GM21786 (cell line): Measurements from ENCODE around the gene CHAMP1.
"Not testable (repeated sequence)": the region's sequence is repeated elsewhere in the genome, so short reads cannot be mapped to it uniquely, and the experiment has no call there.

Source experiments
- ATAC-seq: cut with Tn5 transposase; IDR thresholded peaks from one replicate; pipeline ENCODE4 v1.9.1; 2021; ENCODE audit not compliant: unreplicated experiment

Gene CHAMP1

DNA sequence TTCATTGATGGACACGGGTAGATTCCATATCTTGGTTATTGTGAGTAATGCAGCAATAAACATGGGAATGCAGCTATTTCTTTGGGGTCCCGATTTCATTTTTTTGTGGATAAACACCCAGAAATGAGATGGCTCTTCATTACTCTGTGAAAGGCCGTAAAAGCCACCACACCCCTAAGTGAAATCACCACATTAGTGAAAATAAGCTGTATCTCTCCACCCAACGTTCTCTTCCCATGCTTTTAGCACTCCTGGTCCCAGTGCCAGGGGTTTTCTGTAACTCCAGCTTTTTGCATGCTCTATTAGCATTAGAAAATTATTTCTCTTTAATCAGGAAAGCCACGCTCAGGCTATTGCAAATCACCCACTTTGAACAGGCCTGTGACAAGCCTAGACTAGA lies 15.8 kb downstream of the CHAMP1 start:
- no peak for ATAC-seq

DNA sequence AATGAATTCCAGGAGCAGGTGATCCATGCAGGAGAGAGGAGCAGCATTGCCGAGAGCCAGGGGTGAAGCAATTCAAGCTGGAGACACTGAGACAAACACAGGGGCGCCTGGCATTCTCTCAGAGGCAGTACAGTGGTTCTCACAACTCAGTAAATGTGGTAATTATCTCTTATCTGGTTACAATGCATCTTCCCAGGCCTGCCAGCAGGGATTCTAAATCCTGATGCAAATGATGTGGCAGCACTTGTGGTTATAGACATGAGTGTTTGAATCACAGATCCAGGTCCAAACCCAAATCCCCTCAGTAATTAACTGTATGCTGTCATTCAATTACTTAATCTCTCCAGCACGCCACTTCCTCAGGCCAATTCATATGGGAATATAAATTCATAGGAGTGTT lies 19.6 kb downstream of the CHAMP1 start:
- ATAC-seq = not testable (repeated sequence)

DNA sequence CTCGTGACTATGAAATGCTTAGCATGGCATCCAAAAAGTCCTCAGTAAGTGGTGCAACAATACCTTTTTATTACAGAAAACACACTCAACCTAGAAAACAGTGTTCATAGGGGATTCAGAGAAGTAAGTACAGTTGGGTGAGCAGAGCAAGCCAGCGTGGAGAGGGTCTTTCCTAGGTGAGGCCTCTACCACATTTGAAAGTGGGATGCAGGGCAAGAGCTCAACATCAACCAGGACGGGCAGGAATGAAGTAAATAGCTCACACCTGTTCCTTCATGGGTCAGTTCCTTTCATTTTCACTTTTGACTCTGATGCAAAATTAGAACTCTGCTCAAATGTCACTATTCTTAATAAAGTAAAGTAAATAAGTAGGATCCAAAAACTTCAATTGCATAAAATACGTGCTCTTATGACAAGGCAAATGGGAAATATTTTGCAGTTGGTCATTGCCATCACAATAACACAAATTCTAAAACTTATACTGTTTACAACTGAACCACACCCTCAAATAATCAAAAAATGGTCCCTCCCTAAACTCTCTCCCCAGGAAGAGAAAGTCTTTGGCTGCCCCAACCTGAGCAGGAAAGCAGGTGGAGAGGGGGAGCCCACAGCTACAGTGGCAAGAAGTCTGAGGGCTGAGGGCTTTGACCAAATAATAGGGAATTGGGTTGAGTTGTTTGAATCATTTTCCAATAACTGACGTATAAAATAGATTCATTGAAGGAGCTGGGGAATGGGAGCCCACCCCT lies 20.2 kb downstream of the CHAMP1 start:
- no peak for ATAC-seq

DNA sequence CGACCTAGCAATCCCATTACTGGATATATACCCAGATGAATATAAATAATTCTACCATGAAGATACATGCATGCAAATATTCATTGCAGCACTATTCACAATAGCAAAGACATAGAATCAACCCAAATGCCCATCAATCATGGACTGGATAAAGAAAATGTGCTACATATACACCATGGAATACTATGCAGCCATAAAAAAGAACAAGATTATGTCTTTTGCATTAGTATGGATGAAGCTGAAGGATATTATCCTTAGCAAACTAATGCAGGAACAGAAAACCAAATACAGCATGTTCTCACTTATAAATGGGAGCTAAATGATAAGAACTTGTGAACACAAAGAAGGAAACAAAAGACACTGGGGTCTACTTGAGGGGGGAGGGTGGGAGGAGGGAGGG lies 22.2 kb downstream of the CHAMP1 start:
- ATAC-seq = not testable (repeated sequence)

DNA sequence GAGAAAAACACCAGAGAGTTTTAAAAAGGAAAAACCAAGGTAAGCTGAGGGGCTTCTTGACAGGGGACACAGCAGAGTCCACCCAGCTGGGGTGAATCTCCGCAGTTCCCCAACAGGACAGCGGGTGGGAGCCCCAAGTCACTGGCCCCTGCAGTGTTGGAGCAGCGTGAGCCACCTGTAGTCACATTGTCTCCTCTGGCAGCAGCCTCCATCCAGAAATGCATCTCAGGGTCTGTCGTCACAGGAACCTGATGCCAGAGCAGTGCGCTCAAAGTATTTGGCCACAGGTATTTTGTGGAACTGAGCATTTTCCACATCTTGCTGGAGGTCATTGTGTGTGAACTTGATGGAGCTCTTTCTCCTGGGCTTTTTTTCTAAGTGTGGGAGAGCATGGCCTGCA lies 24.7 kb downstream of the CHAMP1 start:
- no peak for ATAC-seq

DNA sequence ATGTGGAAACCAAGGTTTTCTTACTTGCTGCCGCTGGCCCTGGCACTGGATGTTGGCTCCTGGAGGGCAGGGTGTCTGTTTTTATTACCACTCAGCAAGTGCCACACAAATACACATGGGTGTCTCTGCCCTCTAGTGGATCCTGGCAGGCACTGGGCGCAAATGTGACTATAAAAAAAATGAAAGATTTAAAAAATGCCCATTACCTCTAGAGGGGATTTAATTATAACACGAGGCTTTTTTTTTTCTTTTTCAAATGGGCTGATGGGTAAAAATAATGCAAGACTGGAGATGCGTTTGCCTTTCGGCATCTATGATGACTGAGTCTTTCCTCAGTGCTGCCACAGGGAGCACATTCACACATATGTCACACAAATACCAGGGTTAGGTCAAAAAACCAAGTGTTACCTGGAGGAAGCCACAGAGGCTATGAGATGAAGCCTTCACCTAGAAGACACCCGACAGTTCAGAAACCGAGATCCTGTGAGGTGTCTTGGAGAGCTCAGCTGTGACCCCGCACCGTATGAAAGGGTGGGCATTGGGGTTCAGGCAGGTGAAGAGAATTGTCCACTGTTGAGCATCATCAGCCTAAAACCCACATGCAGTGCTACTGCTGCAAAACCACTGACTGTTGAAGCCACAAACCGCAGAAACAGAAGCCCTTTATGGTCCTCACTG lies 25.7 kb downstream of the CHAMP1 start:
- ATAC-seq = no peak

DNA sequence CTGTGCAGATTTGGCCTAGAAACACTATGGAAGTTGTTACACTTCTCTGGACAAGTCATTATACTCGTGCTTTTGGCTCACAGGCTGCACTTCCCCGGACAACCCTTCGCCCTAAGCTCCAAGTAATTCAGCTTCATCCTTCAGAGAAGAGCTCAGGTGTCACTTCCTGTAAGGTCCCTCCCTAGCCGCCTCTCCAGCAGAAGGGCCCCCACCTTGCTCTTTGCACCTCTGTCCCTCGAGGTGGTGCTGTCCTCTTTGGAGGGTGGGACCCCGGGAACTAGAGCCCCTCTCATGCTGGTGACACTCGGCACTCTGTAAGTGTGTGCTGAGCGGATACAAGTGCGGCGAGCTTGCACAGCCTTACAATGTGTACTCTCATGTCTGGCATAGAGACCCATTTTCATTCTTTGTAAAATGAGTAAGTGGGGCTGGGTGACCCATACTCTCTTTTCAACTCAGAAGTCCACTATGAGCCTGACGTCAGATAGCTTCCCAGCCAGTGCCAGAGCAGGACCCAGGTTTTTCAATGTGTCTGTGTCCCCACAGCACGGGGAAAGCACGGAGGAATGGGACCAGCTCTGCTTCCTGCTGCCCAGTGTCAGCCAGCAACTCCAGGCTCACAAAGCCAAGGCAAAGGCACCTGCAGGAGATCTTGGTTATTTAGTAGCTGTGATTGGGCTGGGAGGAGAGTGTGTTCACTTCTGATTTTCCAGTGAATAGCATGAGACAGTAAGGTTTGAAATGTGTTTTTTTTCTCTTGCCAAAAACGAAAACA lies 26.9 kb downstream of the CHAMP1 start:
- no peak for ATAC-seq

DNA sequence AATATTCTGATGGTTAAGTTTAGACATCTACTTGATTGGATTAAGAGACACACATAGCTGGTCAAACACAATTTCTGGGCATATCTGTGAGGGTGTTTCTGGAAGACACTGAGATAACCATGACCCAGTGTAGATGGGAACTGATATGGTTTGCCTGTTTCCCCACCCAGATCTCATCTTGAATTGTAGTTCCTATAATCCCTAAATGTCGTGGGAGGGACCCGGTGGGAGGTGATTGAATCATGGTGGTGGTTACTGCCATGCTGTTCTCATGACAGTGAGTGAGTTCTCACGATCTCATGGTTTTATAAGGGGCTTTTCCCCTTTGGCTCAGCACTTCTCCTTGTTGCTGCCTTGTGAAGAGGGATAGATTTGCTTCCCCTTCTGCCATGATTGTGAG lies 33.0 kb downstream of the CHAMP1 start:
- ATAC-seq = not testable (repeated sequence)

DNA sequence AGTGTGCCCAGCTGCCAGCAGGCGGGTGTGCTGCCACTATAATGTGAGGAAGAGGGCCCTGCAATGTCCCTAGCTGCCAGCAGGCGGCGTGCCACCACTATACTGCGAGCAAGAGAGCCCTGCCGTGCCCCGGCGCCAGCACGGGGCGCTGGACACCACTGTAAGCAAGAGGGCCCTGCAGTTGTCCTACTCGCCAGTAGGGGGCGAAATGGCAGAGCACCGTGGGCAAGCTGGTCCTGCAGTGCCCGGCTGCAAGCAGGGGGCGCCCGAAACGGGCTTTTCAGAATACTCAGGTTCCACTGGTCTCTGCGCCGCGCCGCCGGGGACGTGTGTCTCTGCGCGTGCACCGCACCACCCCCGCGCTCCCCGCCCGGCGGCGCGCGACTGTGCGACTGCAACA lies 38.5 kb downstream of the CHAMP1 start:
- ATAC-seq = not testable (repeated sequence)

DNA sequence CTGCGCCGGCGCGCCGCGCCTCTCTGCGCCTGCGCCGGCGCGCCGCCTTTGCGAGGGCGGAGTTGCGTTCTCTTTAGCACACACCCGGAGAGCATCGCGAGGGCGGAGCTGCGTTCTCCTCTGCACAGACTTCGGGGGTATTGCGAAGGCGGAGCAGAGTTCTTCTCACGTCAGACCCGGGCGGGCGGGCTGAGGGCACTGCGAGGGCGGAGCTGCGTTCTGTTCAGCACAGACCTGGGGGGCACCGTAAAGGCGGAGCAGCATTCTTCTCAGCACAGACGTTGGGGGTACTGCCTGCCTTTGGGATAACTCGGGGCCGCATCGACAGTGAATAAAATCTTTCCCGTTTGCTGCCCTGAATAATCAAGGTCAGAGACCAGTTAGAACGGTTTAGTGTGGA lies 39.1 kb downstream of the CHAMP1 start:
- ATAC-seq = not testable (repeated sequence)
